CD8-positive, alpha-beta memory T cell (primary cell): ENCODE measurements around the gene SEMA4A. TPM values are rescaled to one million over a fixed set of nuclear protein-coding genes. Genes with fewer than 3 reads are reported as not detected.
A peak's percentile ranks its signal among the peaks of the same experiment; 100 is the strongest.
"Not testable (repeated sequence)": the region's sequence is repeated elsewhere in the genome, so short reads cannot be mapped to it uniquely, and the experiment has no call there.

Source experiments
- CTCF ChIA-PET: fragments of 350-600 bp; sonication (Branson Sonifier 250); formaldehyde crosslinking; loops from one replicate; lab custom pipeline; 2021; ENCODE audit warnings: antibody characterized with exemption; lab: Charles Lee
- POLR2A ChIA-PET: fragments of 350-600 bp; sonication (Branson Sonifier 250); formaldehyde crosslinking; loops from one replicate; lab custom pipeline; 2021; ENCODE audit warnings: antibody characterized with exemption; lab: Charles Lee
- DNase-seq, 5 donors: peaks; one replicate each; pipeline versions ENCODE4 v3.0.0 to v3.0.0-alpha.2; 2020 to 2022; ENCODE audit warnings: mixed read lengths in 1 of 5
- H3K27ac ChIP-seq: one replicate; pipeline ENCODE4 v1.7.0; 2013; ENCODE audit warnings: low read depth, mild to moderate bottlenecking, low read length, moderate library complexity
- H3K27me3 ChIP-seq: 2 replicates; pipeline ENCODE4 v1.7.0; 2013; ENCODE audit warnings: low read length, mild to moderate bottlenecking; ENCODE audit not compliant: insufficient read depth, poor library complexity, severe bottlenecking
- H3K36me3 ChIP-seq: 2 replicates; pipeline ENCODE4 v1.7.0; 2013; ENCODE audit warnings: mild to moderate bottlenecking, low read length, moderate library complexity; ENCODE audit not compliant: insufficient read depth
- H3K4me1 ChIP-seq: 2 replicates; pipeline ENCODE4 v1.7.0; 2013; ENCODE audit warnings: mild to moderate bottlenecking, low read length, moderate library complexity; ENCODE audit not compliant: insufficient read depth
- H3K4me3 ChIP-seq: 2 replicates; pipeline ENCODE4 v1.7.0; 2013; ENCODE audit warnings: mild to moderate bottlenecking, low read length
- H3K9me3 ChIP-seq: 2 replicates; pipeline ENCODE4 v1.7.0; 2013; ENCODE audit warnings: mild to moderate bottlenecking, low read length
- H3K27ac Mint-ChIP-seq, 8 donors: one replicate each; pipeline ENCODE4 v1.8.0; 2020 to 2021; ENCODE audit warnings: mixed read lengths in 8 of 8, mild to moderate bottlenecking in 6 of 8, inconsistent platforms in 3 of 8, moderate library complexity in 3 of 8
- H3K27me3 Mint-ChIP-seq, 2 donors: one replicate each; pipeline ENCODE4 v1.8.0; 2020 to 2021; ENCODE audit warnings: mixed read lengths in 2 of 2, mild to moderate bottlenecking in 1 of 2, moderate library complexity in 1 of 2
- H3K36me3 Mint-ChIP-seq, 3 donors: one replicate each; pipeline ENCODE4 v1.8.0; 2020 to 2021; ENCODE audit warnings: mixed read lengths in 3 of 3, inconsistent platforms in 1 of 3, mild to moderate bottlenecking in 1 of 3
- H3K4me1 Mint-ChIP-seq, 3 donors: one replicate each; pipeline ENCODE4 v1.8.0; 2020 to 2021; ENCODE audit warnings: mixed read lengths in 3 of 3, inconsistent platforms in 1 of 3, mild to moderate bottlenecking in 1 of 3
- H3K4me3 Mint-ChIP-seq, 7 donors: one replicate each; pipeline ENCODE4 v1.8.0; 2020 to 2021; ENCODE audit warnings: mixed read lengths in 7 of 7, mild to moderate bottlenecking in 6 of 7, moderate library complexity in 4 of 7, inconsistent platforms in 2 of 7
- H3K9me3 Mint-ChIP-seq, 5 donors: one replicate each; pipeline ENCODE4 v1.8.0; 2020 to 2022; ENCODE audit warnings: mixed read lengths in 5 of 5, mild to moderate bottlenecking in 3 of 5, moderate library complexity in 2 of 5, inconsistent platforms in 1 of 5
- polyA plus RNA-seq: library from polyadenylated mRNA; unstranded; fragments of 300-500 nt; fragmentation: Illumina TruSeq; gene quantifications from one replicate; pipeline ENCODE4 v1.2.3, GENCODE V29; 2021
- total RNA-seq, 2 experiments: library from RNA; stranded (reverse); gene quantifications; one replicate each; pipeline ENCODE4 v1.2.3, GENCODE V29; 2021

The SEMA4A gene
- total and polyA plus RNA-seq, 3 experiments from 2014 or later: 10.7 to 23.0 (median 21.6) TPM

GRCh38 chr1:156212833-156213643, 59.7 kb downstream of the SEMA4A start, which contains the start of gene PMF1:
Gene PMF1, plus strand, starts transcription at chr1:156213007. Its CDS starts 9 bp downstream, at chr1:156213016.
- H3K36me3 Mint-ChIP-seq: peaks cover 0 to 53% (median 10%) of the 10 kb centered on the region in 3 donors
- Histone ChIP-seq H3K9me3 (no peaks in the 10 kb centered on the region), H3K27me3 (no peaks in the 10 kb centered on the region), H3K4me1 (peaks cover 33% of the 10 kb centered on the region), H3K27ac (peak within 1 kb of the TSS; percentile 93), H3K4me3 (peak within 1 kb of the TSS; percentile 78), H3K36me3 (peaks cover 17% of the 10 kb centered on the region)
- DNase-seq: peak; percentile 93 to 97 (median 94)
- H3K4me3 Mint-ChIP-seq: peak within 1 kb of the TSS; percentile 90 to 99 (median 97)
- H3K27ac Mint-ChIP-seq: peak within 1 kb of the TSS; percentile 98 to 100 (median 99)
- ChIA-PET POLR2A (interaction anchor here (0.8 to 2.7 kb wide), 13 partner anchors 10 to 130 kb away, joined by 3 to 34 read pairs (median 4); partner anchors contain the start of genes LMNA, MEX3A, SLC25A44 and SMG5), CTCF (interaction anchor here (0.5 to 3.1 kb wide), 13 partner anchors 11 to 1166 kb away, joined by 3 to 27 read pairs (median 4); partner anchors contain the start of gene SLC25A44)
- H3K4me1 Mint-ChIP-seq: peaks cover 31 to 47% (median 43%) of the 10 kb centered on the region in 3 donors
- H3K9me3 Mint-ChIP-seq: no peaks in the 10 kb centered on the region
- H3K27me3 Mint-ChIP-seq: no peaks in the 10 kb centered on the region

GRCh38 chr1:156213644-156213966, 60.2 kb downstream of the SEMA4A start:
- CTCF ChIA-PET: interaction anchor here (1.2 to 3.1 kb wide), 9 partner anchors 11 to 123 kb away, joined by 3 to 27 read pairs (median 6); partner anchors contain the start of gene SLC25A44
- H3K36me3 Mint-ChIP-seq: peaks cover 0 to 52% (median 7%) of the 10 kb centered on the region in 3 donors
- H3K4me1 Mint-ChIP-seq: peaks cover 35 to 51% (median 47%) of the 10 kb centered on the region in 3 donors
- POLR2A ChIA-PET: interaction anchor here (0.8 to 2.7 kb wide), 7 partner anchors 10 to 131 kb away, joined by 3 to 34 read pairs (median 7); partner anchors contain the start of genes MEX3A, SLC25A44 and SMG5
- Histone ChIP-seq H3K4me1 (peaks cover 37% of the 10 kb centered on the region), H3K27me3 (no peaks in the 10 kb centered on the region), H3K27ac (peak overlapping the region; percentile 93), H3K4me3 (peak overlapping the region; percentile 78), H3K9me3 (no peaks in the 10 kb centered on the region), H3K36me3 (peaks cover 14% of the 10 kb centered on the region)
- no peak for DNase-seq
- H3K27me3 Mint-ChIP-seq: no peaks in the 10 kb centered on the region
- H3K4me3 Mint-ChIP-seq: peak overlapping the region; percentile 90 to 99 (median 97)
- H3K9me3 Mint-ChIP-seq: no peaks in the 10 kb centered on the region
- H3K27ac Mint-ChIP-seq: peak overlapping the region; percentile 98 to 100 (median 99)

- Mint-ChIP-seq H3K9me3 (no peaks in the 10 kb centered on the region), H3K4me3 (peak overlapping the region; percentile 72 to 99 (median 85)), H3K27ac (peak overlapping the region; percentile 74 to 99 (median 90)), H3K4me1 (peaks cover 36 to 53% (median 50%) of the 10 kb centered on the region in 3 donors), H3K27me3 (no peaks in the 10 kb centered on the region), H3K36me3 (peaks cover 0 to 48% (median 5%) of the 10 kb centered on the region in 3 donors)
- no peaks in the 10 kb centered on the region for H3K9me3 ChIP-seq
- CTCF ChIA-PET: interaction anchor here (1.4 to 3.1 kb wide), 4 partner anchors 10 to 84 kb away, joined by 3 to 27 read pairs (median 14); partner anchors contain the start of gene SLC25A44
- POLR2A ChIA-PET: no interaction called here
- no peak for DNase-seq
- H3K27ac ChIP-seq: peak overlapping the region; percentile 93
- H3K4me3 ChIP-seq: peak overlapping the region; percentile 14
- peaks cover 37% of the 10 kb centered on the region for H3K4me1 ChIP-seq
- no peaks in the 10 kb centered on the region for H3K27me3 ChIP-seq
- peaks cover 8% of the 10 kb centered on the region for H3K36me3 ChIP-seq
These were observed 60.8 kb downstream of the SEMA4A start for GRCh38 chr1:156214024-156214748.

- H3K4me3 ChIP-seq, H3K27me3 Mint-ChIP-seq, H3K27me3 ChIP-seq, H3K36me3 ChIP-seq, H3K9me3 ChIP-seq, H3K4me3 Mint-ChIP-seq, DNase-seq, POLR2A ChIA-PET, H3K27ac ChIP-seq, H3K9me3 Mint-ChIP-seq: not testable (repeated sequence)
- H3K4me1 Mint-ChIP-seq: peaks cover 44 to 66% (median 62%) of the 10 kb centered on the region in 3 donors
- peaks cover 37% of the 10 kb centered on the region for H3K4me1 ChIP-seq
- CTCF ChIA-PET: interaction anchor here (2.0 kb wide), 1 partner anchor 8 kb away, joined by 6 read pairs; no protein-coding TSS in a partner anchor
- peaks cover 6 to 41% (median 10%) of the 10 kb centered on the region in 3 donors for H3K36me3 Mint-ChIP-seq
- H3K27ac Mint-ChIP-seq: peak overlapping the region in 1 of 8 donors; percentile 90
These were observed 63.1 kb downstream of the SEMA4A start for GRCh38 chr1:156216361-156217086.

GRCh38 chr1:156217871-156218270, 64.5 kb downstream of the SEMA4A start:
- Histone ChIP-seq H3K4me3 (no peak overlapping the region), H3K27ac (no peak overlapping the region), H3K9me3 (no peaks in the 10 kb centered on the region), H3K36me3 (peaks cover 10% of the 10 kb centered on the region), H3K4me1 (peaks cover 30% of the 10 kb centered on the region), H3K27me3 (no peaks in the 10 kb centered on the region)
- peak overlapping the region; percentile 26 to 70 (median 63) for H3K4me3 Mint-ChIP-seq
- ChIA-PET CTCF (interaction anchor here (1.2 to 1.3 kb wide), 2 partner anchors 122 to 228 kb away, joined by 3 to 4 read pairs; no protein-coding TSS in a partner anchor), POLR2A (no interaction called here)
- peaks cover 43 to 68% (median 60%) of the 10 kb centered on the region in 3 donors for H3K4me1 Mint-ChIP-seq
- H3K27ac Mint-ChIP-seq: peak overlapping the region; percentile 78 to 97 (median 93)
- DNase-seq: peak in 1 of 5 donors; percentile 29
- peaks cover 6 to 50% (median 16%) of the 10 kb centered on the region in 3 donors for H3K36me3 Mint-ChIP-seq
- no peaks in the 10 kb centered on the region for H3K9me3 Mint-ChIP-seq
- no peaks in the 10 kb centered on the region for H3K27me3 Mint-ChIP-seq

- Mint-ChIP-seq H3K4me3 (no peak overlapping the region), H3K27me3 (no peaks in the 10 kb centered on the region), H3K27ac (peak overlapping the region in 2 of 8 donors; percentile 72 to 75), H3K9me3 (no peaks in the 10 kb centered on the region), H3K36me3 (peaks cover 6 to 50% (median 18%) of the 10 kb centered on the region in 3 donors), H3K4me1 (peaks cover 41 to 58% (median 50%) of the 10 kb centered on the region in 3 donors)
- H3K27me3 ChIP-seq: no peaks in the 10 kb centered on the region
- no peak for DNase-seq
- no peak overlapping the region for H3K27ac ChIP-seq
- H3K9me3 ChIP-seq: no peaks in the 10 kb centered on the region
- peaks cover 23% of the 10 kb centered on the region for H3K36me3 ChIP-seq
- no peak overlapping the region for H3K4me3 ChIP-seq
- peaks cover 12% of the 10 kb centered on the region for H3K4me1 ChIP-seq
- POLR2A ChIA-PET: no interaction called here
- CTCF ChIA-PET: interaction anchor here (0.5 kb wide), 1 partner anchor 195 kb away, joined by 3 read pairs; no protein-coding TSS in a partner anchor
These were observed 66.8 kb downstream of the SEMA4A start for GRCh38 chr1:156220226-156220625.
